ENCODE measurements around the gene S100A16. TPM values are rescaled to one million over a fixed set of nuclear protein-coding genes. Genes with fewer than 3 reads are reported as not detected.

Gene S100A16
- total RNA-seq, 1 donor from 2014 or later, result 143 TPM

DNA sequence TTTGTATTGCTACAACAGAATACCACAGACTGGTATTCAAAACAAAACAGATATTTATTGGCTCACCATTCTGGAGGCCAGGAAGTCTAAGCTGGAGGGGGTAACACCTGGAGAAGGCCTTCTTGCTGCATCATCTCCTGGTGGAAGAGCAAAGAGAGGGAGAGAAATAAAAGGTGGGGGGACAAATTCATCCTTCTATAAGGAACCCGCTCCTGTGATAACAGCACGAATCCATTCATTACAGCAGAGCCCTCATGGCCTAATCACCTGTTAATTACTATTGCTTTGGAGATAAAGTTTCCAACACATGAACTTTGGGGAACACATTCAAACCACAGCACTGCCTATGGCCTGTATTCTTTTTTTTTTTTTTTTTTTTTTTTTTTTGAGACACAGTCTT is 52.7 kb downstream of the S100A16 start:
- Mint-ChIP-seq H3K4me3 (ENCODE audit: unreplicated experiment) (no peak overlapping the region), H3K36me3 (ENCODE audit: unreplicated experiment) (no peaks in the 10 kb centered on the region), H3K27ac (ENCODE audit: unreplicated experiment) (no peak overlapping the region), H3K9me3 (ENCODE audit: unreplicated experiment) (no peaks in the 10 kb centered on the region), H3K4me1 (ENCODE audit: unreplicated experiment) (peaks cover 17% of the 10 kb centered on the region), H3K27me3 (ENCODE audit: unreplicated experiment) (no peaks in the 10 kb centered on the region)
- TF ChIP-seq, protein P1, sequence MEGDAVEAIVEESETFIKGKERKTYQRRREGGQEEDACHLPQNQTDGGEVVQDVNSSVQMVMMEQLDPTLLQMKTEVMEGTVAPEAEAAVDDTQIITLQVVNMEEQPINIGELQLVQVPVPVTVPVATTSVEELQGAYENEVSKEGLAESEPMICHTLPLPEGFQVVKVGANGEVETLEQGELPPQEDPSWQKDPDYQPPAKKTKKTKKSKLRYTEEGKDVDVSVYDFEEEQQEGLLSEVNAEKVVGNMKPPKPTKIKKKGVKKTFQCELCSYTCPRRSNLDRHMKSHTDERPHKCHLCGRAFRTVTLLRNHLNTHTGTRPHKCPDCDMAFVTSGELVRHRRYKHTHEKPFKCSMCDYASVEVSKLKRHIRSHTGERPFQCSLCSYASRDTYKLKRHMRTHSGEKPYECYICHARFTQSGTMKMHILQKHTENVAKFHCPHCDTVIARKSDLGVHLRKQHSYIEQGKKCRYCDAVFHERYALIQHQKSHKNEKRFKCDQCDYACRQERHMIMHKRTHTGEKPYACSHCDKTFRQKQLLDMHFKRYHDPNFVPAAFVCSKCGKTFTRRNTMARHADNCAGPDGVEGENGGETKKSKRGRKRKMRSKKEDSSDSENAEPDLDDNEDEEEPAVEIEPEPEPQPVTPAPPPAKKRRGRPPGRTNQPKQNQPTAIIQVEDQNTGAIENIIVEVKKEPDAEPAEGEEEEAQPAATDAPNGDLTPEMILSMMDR (IDR thresholded peaks at IDR 0.05), result no peak
- DNase-seq (ENCODE audit: extremely low spot score, unreplicated experiment), result no peak

DNA sequence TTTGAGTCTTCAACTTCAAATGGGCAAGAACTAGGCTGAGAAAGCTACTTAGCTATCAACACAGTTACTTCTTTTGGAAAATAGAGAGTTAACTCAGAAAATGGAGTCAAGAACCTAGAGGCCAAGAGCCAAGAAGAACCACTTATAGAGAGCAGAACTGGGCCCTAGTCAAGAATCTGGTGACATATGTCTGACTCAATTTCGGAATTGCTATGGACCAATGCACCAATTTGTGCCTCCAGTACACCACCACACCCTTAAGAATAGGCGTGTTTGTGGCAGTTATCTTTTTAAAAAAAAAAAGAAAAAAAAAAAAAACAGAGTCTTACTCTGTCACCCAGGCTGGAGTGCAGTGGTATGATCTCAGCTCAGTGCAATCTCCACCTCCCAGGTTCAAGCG is 55.1 kb downstream of the S100A16 start:
- Mint-ChIP-seq H3K27me3 (ENCODE audit: unreplicated experiment) (no peaks in the 10 kb centered on the region), H3K27ac (ENCODE audit: unreplicated experiment) (no peak overlapping the region), H3K4me3 (ENCODE audit: unreplicated experiment) (no peak overlapping the region), H3K36me3 (ENCODE audit: unreplicated experiment) (no peaks in the 10 kb centered on the region), H3K9me3 (ENCODE audit: unreplicated experiment) (no peaks in the 10 kb centered on the region), H3K4me1 (ENCODE audit: unreplicated experiment) (peaks cover 14% of the 10 kb centered on the region)
- TF ChIP-seq, protein P1 (IDR thresholded peaks at IDR 0.05), result no peak
- DNase-seq (ENCODE audit: extremely low spot score, unreplicated experiment), result no peak

Other genes starting within 250 kb of the S100A16 start
- gene S100A12, start 237.5 kb downstream of the S100A16 start, total RNA-seq, result not detected in 2 replicates
- gene S100A8, start 222.1 kb downstream of the S100A16 start, total RNA-seq, result not detected in 2 replicates
- not detected in 2 replicates for gene S100A7A, start 196.6 kb downstream of the S100A16 start, total RNA-seq
- gene S100A7, start 152.5 kb downstream of the S100A16 start, total RNA-seq, result not detected in 2 replicates
- 0.99 and 1.1 TPM in 2 replicates for gene S100A6, start 77.1 kb downstream of the S100A16 start, total RNA-seq
- gene S100A5, start 72.2 kb downstream of the S100A16 start, total RNA-seq, result 1.0 TPM in 1 of 2 replicates, not detected in the other
- gene S100A4, start 67.3 kb downstream of the S100A16 start, total RNA-seq, result 337 and 353 TPM in 2 replicates
- 5.7 and 7.5 TPM in 2 replicates for gene S100A3, start 63.9 kb downstream of the S100A16 start, total RNA-seq
- 8.9 and 11.7 TPM in 2 replicates for gene S100A2, start 47.3 kb downstream of the S100A16 start, total RNA-seq
- not detected in 2 replicates for gene S100A14, start 3.2 kb upstream of the S100A16 start, total RNA-seq
- 126 and 128 TPM in 2 replicates for gene S100A13, start 14.4 kb upstream of the S100A16 start, total RNA-seq
- 1.1 TPM in 1 of 2 replicates, not detected in the other for gene S100A1, start 15.3 kb upstream of the S100A16 start, total RNA-seq
- gene CHTOP, start 20.9 kb upstream of the S100A16 start, total RNA-seq, result 74.3 and 75.2 TPM in 2 replicates
- 39.7 and 46.3 TPM in 2 replicates for gene SNAPIN, start 45.6 kb upstream of the S100A16 start, total RNA-seq
- 151 and 157 TPM in 2 replicates for gene ILF2, start 57.9 kb upstream of the S100A16 start, total RNA-seq
- gene NPR1, start 65.6 kb upstream of the S100A16 start, total RNA-seq, result 0.16 TPM in 1 of 2 replicates, not detected in the other
- 62.7 and 65.9 TPM in 2 replicates for gene INTS3, start 114.9 kb upstream of the S100A16 start, total RNA-seq
- 9.9 and 11.9 TPM in 2 replicates for gene SLC27A3, start 162.3 kb upstream of the S100A16 start, total RNA-seq